CD4-positive, alpha-beta T cell treated with Interleukin-21 for 1 hour (primary cell): ENCODE data around the gene LSM14A.

Experiments used
- DNase-seq: peaks from one replicate; pipeline ENCODE4 v3.0.0-alpha.2; 2020

LSM14A gene

DNA sequence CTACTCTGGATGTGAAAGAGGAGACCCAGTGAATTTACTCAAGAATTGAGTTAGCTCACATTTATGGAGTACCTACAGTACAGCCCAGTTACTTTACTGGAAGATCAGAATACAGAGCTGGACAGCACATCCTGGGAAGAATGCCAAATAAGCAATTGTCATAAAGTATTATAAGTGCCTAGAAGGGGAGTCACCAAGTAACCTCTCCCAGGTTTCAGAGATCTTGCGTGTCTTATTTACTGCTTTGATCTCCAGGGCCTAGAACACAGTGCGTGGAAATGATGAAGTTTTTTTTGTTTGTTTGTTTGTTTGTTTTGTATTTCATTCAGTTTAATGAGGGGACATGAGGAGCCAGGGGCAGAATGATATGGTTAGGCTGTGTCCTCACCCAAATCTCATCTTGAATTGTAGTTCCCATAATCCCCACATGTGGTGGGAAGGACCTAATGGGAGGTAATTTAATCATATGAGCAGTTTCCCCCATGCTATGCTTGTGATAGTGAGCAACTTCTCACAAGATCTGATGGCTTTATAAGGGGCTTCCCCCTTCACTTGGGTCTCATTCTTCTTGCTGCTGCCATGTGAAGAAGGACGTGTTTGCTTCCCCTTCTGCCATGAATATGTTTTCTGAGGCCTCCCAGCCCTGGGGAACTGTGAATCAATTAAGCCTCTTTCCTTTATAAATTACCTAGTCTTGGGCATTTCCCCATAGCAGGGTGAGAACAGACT is 87.2 kb downstream of the LSM14A start:
- no peak for DNase-seq

DNA sequence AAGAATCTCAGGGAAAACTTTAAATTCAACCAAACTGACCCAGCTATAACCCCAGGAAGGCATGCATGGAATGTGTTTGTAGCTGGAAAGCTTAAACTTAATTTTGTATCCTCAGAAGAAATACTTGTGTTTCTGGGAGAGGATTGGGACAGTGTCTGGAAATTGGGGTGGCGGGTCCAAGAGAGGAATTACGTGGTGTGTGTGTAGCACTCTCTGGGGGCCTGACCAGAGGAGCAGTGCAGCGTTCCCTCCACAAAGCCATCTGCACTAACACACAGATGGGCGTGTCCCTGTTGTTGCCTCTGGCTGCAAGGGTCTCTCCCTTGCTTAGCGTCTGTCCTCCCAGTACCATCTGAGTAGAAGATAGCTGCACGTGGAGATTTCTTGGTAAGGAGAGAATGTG is 88.5 kb downstream of the LSM14A start:
- DNase-seq = no peak

DNA sequence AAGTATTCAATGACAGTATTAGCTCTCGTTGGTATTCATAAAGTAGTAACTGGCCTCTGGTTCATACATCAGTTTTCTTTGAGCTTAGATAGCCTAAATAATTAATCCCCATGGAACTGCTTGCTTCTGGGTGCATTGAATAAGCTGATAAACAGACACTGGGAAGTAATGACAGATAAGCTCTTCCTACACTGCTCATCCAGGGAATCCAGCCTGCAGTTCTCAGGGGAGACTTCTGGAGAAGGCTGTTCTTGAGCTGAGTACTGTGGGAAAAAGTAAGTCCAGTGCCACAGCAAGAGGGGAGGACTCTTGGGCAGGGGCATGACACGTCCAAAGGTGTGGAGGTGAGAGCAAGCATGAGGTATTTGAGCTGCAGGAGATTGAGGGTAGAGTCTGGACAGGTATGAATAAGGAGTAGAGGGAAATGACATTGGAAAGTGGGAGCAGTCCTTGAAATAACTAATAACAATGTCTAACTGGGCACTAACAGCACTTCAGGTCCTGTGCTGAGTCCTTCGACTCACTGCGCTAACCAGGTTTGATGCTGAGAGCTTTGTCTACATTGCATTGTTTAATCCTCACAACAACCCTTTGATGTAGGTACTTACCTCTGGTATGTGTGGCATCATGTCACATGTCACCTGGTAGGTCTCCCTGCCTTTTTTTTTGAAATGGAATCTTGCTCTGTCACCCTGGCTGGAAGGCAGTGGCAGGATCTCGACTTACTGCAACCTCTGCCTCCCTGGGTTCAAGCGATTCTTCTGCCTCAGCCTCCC is 89.2 kb downstream of the LSM14A start:
- DNase-seq = no peak

DNA sequence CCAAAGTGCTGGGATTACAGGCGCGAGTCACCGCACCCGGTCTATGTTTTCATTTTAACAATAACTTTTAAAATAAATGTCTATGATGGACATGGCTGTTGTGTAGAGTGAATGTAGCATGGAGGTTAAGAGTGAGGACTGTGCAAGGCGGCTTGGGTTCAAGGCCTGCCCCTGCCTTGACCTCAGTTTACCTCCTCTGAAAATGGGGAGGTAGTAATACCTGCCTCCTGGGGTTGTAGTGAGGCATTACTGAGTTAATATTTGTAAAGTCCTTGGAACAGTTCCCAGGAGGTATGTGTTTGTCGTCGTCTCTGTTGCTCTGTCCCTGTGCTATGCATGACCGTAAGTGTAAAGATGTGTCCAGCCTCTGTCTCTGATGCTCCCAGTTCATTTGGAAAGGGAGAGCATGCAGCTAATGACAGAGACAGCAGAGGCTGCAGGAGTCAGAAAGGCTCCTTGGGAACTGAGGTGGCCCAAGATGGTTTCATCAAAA is 91.5 kb downstream of the LSM14A start:
- no peak for DNase-seq

DNA sequence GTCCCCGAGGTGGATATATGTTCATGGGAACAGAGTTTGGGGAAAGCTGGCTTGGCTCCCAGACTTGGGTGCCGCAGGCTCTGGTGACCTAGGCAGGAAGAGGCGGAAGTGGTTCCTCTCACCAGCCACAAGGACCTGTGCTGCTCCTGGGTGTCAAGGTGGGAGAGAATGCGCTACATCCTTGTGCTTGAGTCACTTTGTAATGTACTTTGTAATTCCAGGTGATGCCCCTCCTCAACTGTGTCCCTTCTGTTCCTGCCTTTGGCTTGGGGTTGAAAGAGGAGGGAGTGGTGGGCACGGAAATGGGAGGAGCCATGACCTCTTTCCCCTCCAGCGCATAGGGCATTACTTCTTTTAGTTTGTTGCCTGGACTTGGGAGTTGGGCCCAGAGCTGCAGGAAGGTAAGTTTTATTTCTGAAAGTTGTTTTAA is 92.9 kb downstream of the LSM14A start:
- no peak for DNase-seq

DNA sequence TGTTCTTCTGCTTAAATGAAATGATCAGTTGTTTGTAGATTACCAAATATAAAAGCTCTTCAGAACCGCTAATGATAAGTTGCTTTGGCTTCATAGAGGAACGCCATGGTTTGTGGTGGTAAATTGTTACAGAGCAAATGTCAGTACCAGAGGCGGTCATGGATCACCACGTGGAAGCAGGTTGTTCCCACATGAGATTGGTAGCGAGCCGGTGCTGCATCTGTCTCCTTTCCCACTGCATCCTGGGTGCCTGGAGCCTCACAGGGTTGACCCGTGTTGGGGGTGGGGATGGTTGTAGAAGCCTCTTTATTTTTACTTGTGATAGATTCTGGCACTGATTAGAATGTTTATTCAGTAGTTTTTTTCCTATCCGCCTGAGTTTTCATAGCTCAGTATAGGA is 96.8 kb downstream of the LSM14A start:
- DNase-seq = peak; percentile 22

DNA sequence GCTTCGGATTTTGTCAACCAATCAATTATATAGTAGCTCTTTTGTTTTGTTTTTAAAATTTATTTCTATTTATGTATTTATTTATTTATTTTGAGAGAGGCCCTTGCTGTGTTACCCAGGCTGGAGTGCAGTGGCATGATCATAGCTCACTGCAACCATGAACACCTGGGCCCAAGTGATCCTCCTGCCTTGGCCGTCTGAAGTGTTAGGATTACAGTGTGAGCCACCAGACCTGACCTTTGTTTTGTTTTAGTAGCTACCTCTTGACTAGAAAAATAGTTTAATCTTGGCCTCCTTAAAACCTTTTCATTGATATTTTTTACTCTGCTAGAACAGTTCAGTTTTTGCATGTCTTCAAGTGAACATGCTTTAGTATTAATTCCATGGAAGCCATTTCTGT is 97.2 kb downstream of the LSM14A start:
- DNase-seq = no peak

DNA sequence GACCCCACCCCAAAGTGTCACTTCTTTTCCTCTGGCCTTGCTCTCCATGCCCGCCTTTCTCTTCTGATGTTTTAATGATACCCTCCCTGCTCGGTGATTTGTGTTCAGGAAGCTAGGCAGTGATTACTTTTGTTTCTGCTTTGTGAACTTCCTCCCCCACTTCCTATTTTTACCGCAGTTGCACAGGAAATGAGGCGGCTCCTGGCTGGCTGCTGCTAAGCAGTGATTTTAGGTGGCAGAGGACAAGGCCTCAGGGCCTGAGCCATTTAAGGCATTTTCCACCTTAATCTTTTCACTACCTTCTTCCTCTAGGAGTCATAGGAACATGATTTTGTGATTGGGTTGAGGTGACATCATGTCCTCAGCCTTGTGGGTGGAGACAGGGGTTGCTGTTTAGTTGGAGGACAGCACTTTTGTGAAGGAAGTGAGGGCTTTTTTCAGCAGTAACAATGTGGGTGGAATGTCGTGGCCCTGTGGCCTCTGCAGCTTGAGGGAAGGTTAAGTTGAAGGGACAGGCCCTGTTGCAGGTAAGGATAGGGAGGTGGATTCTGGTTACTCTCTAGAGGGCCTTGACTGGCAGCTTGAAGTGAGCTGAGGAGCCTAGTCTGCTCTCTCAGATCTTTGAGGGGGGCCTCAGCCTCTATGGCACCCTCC is 97.8 kb downstream of the LSM14A start:
- peak; percentile 88 for DNase-seq

DNA sequence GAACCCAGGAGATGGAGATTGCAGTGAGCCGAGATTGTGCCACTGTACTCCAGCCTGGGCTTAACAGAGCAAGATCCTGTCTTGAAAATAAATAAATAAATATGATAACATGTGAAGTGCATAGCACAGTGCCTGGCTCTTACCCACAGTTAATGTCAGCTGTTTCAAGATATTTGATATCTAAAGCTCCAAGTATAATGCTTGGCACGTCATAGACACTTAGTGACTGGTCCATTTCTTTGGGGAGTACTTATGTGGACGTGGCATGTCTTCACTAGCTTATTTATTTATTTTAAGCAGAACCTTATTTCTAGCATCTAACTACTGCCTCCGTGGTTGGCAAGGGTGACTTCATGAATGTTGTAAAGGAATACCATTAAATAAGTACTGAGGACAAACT is 100.8 kb downstream of the LSM14A start:
- no peak for DNase-seq

DNA sequence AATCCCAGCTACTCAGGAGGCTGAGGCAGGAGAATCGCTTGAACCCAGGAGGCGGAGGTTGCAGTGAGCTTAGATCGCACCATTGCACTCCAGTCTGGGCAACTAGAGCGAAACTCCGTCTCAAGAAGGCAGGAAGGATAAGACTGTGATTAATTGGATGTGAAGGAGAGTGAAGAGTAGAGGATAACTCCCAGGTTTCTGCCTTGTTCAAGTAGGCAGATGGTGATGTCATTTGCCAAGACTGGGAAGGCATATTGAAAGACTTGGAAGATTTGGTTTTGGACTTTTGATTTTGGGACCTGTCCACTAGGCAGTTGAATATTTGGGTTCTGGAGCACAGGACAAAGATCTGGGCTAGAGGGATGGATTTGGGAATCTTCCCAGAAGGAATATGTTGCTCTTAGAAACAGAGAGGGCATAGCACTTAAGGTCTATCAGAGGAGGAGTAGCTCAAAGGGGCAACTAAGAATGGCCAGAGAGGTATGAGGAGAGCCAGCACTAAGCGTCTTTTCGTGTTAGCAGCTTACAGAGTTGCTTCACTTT is 102.1 kb downstream of the LSM14A start:
- no peak for DNase-seq

DNA sequence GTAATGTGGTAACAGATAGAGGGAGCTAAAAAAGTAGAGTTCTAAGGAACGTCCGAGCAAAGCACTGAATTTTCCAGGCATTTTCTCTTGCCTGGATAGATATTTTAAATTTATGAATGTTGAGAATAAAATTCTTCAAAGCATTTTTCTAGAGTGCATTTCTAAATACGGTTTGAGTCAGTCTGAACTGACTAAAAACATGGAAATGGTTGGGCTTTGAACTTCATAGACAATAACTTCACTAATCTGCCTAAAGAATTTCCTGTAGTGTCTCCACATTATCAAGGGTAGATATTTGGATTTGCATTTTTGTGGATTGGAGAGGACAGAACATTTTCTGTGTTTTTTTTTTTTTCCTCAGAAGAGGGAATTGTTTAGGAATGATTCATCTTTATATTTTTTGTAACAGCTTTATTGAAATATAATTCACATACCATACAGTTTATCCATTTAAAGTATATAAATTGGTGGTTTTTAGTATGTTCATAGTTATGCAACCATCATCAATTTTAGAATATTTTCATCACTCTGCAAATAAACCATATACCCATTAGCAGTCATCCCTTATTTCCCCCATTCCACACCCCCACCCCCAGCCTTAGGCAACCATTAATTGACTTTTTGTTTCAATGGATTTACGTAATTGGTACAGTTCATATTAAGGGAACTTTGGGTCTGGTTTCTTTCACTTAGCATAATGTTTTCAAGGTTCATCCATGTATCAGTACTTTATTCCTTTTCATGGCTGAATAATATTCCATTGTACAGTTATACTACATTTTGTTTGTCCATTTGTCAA is 102.7 kb downstream of the LSM14A start:
- DNase-seq = no peak

DNA sequence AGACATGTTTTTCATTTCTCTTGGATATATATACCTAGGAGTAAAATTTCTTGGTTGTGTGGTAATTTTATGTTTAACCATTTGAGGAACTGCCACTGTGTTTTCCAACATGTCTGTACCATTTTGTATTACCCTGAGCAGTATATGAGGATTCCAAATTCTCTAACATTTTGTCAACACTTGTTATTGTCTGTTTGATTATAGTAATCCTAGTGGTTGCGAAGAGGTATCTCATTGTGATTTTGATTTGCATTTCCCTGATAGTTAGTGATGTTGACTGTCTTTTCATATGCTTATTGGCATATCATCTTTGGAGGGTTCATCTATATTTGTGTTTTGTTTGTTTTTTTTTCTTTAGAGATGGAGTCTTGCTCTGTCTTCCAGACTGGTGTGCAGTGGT is 103.4 kb downstream of the LSM14A start:
- no peak for DNase-seq

DNA sequence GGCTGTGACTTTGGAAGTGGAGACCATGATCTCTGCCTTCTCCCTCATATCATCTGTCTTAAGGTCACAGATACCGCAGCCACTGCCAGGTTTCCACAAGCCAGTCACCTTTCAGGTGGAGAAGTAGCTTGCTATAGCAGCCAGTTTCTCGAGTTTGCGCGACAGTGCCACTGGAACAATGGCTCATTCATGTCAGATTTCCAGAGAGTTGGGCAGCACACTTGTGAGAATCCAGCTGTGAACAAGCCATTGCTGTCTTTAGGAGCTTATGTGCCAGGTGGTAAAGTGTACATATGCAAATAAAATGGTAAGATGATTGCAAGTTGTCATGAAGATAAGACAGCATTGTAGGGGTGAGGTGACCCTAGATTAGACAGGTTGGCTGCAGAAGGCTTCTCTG is 104.3 kb downstream of the LSM14A start:
- no peak for DNase-seq

DNA sequence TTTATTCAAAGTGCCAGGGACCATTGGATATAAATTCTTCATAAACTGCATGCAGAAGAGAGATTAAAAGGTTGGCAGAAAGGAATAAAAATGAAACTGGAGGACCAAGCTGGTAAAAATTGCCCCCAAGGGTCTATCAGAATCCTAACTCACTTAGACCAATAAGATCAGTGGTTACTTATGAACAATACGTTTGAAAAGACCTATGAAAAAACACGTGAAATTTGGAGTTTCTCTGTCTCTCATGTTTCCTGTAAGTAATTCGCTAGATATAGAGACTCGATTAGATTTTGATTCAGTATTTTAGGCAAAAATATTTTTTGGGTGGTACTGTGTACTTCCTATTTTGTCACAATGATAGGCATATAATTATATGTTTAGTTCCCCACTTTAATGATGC is 104.9 kb downstream of the LSM14A start:
- DNase-seq = no peak

DNA sequence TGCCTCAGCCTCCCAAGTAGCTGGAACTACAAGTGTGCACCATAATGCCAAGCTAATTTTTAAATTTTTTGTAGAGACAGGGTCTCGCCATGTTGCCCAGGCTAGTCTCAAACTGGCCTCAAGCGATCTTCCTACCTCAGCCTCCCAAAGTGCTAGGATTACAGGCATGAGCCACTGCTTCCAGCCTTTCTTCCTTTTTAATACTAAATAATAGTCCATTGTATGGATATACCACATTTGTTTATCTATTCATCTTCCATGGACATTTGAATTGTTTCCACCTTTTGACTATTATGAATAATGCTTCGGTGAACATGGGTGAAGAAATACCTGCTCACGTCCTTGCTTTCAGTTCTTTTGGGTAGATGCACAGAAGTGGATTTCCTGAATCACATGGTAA is 106.5 kb downstream of the LSM14A start:
- DNase-seq = no peak
